NK-92 treated with Interleukin-12 subunit alpha and Interleukin-12 subunit beta, amount 100 ng/mL, for 24 hours (cell line): ENCODE measurements around the gene CAPRIN1.
A peak's percentile ranks its signal among the peaks of the same experiment; 100 is the strongest.
"Not testable (repeated sequence)": the region's sequence is repeated elsewhere in the genome, so short reads cannot be mapped to it uniquely, and the experiment has no call there.

ENCODE experiments used
- DNase-seq: peaks from one replicate; lab custom pipeline; 2025; lab: John Stamatoyannopoulos, UW

Gene CAPRIN1

DNA sequence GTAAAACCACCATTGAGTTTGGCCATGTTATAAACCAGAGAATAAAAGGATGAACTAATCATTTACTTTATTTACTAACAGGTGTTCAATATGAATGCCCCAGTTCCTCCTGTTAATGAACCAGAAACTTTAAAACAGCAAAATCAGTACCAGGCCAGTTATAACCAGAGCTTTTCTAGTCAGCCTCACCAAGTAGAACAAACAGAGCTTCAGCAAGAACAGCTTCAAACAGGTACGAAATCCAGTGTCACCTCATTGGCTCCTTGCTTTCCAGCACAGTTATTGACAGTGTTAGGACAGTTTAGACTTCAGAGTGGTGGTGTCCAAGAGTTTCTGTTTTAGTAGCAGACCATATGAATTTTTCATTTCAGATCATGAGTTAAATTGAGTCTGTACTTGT, 40.3 kb downstream of the CAPRIN1 start:
- no peak for DNase-seq

DNA sequence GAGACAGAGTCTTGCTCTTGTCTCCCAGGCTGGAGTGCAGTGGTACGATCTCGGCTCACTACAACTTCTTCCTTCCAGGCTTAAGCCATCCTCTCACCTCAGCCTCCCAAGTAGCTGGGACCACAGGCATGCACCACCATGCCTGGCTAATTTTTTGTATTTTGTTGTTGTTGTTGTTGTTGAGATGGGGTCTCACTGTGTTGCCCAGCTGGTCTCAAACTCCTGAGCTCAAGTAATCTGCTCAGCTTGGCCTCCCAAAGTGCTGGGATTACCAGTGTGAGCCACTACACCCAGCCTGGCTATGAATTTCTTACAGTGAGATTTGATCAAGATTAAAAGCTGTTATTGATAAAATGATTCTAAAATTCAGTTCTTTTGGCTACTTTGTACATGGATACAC, 43.4 kb downstream of the CAPRIN1 start:
- not testable (repeated sequence) for DNase-seq

GRCh38 chr11:34098813-34099212, 47.3 kb downstream of the CAPRIN1 start:
- no peak for DNase-seq

GRCh38 chr11:34104680-34105078, 53.1 kb downstream of the CAPRIN1 start:
- DNase-seq, result no peak

DNA sequence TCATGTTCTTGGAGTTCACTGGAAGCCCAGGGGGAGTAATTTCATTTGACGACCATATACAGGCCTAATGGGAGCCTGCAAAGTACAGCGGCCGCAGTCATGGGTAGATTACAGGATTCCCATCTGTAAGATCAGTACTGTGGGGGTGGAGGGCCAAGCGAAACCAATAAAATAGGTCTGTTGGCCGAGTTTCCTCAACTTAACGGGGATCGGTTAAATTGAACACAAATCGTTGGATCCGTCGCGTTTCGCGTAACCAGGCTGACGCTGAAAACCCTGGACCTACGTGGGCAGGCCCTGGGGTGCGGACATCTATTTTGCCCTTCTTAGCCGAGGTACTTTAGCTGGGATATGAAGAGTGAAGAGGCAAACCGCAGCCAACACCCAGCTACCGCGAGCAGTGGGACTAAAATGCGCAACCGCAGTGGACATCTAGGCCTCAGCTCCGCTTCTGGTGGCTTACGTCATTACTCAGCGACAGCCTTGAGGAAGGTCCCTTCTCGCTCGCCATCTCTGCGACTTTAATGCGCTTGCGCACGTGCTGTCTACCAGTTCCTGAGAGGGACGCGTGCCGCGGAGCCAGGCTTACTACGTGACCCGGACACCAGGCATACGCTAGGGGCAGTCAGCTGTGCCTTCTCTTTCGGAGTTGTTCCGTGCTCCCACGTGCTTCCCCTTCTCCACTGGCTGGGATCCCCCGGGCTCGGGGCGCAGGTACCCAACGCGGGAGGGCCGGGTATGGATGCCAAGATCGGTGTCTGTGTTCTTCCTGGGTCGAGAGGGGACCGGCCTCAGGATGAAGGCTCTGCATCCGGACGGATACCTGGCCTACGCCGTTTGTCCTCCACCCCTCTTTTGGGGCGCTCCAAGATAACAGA, 53.8 kb downstream of the CAPRIN1 start, which contains the start of gene NAT10:
NAT10 (plus strand) TSS at position 551 of the 878 bp plus-strand sequence. CDS start 2,597 bp downstream, outside the sequence.
- peak; percentile 96 for DNase-seq

- no peak for DNase-seq
These were observed 54.5 kb downstream of the CAPRIN1 start for GRCh38 chr11:34105957-34106504.

- no peak for DNase-seq
These were observed 60.3 kb downstream of the CAPRIN1 start for GRCh38 chr11:34111722-34112270.

GRCh38 chr11:34114014-34114413, 62.5 kb downstream of the CAPRIN1 start:
- DNase-seq, result no peak

- no peak for DNase-seq
These were observed 62.9 kb downstream of the CAPRIN1 start for GRCh38 chr11:34114471-34114870.

DNA sequence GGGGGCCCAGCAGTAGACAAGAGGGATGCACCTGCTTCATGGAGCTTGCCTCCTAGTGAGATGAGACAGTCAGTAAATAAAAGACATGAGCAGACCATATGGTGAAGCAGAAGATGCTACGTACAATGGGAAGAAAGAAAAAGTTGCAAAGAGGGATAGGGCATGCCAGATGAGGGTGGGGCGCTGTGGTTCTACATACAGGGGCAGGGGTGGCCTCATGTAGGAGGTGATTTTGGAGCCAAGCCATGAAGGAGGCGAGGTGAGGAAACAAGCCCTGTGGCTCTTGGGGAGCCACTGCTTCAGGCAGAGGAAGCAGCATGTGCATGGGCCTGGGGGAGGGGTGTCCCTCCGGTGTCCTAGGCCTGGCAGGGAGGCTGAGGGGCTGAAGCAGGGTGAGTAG, 69.1 kb downstream of the CAPRIN1 start:
- DNase-seq, result no peak

DNA sequence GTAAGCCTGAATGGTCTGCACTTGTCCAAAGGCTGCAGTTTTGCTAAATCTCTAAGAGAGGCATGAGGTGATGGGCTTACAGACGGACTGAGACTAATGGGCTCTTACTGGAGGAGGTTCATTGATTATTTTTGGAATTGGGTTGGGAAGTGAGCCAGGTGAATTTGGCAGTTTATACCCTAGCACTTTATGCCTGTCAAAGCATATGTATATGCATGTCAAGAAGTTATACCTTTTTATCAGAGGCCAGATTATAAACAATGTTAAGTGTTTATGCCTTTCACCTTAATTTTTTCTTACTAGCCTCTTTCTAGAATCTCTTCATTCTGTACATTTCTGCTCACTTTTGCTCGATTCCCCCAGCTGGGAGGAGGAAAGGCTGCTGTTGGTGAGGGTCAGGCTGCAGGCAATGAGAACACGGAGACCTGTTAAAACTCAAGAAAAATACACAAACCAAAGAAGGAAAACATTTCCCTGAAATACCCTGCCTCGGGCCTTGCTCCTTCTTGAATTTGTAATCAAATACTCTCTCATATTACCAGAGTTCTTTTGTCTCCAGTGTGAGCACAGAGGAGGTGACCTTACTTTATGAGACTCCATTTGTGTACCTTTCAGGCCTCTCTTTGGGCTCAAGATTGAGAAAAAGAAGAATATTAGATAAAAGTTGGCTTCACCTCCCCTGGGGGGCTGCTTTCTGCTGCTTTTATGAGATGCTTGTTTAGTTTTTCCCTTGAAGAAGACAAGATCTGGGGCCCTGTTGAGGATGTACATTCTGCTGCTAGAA, 73.5 kb downstream of the CAPRIN1 start:
- no peak for DNase-seq

DNA sequence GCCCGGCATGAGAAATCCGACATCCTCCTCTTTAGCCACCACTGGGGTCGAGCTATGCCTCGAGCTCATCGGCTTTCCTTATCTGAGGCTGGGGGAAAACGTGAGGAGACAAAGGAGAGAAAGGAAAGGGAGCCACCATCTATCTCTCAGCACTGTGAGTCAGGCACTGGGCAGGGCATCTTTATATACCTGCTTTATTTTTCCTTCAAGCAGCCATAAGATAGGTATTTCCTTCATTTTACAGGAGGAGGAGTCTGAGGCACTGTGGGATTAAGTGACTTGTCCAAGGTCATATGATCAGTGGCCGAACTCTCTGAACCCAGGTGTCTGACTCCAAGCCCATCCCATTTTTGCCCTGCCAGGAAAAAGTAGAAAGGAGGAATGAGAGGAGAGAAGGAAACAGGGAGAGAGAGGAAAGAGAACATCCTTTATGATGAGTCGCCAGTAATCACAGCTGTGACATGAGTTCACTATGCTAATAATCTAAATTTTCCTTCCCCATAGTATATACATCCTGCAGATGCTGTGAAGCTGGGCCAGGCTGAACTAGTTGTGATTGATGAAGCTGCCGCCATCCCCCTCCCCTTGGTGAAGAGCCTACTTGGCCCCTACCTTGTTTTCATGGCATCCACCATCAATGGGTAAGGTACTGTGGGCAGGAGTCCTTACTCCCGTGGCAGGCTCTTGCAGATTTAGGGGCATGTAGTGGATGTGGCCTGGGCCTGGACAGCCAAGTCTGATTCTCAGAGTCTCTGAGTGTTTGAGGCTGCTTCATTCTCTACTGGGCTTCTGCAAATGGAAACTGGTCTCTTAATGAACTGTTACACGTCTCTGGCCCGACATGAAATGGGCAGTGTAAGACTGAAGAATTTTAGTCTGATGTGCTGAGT, 75.7 kb downstream of the CAPRIN1 start:
- no peak for DNase-seq

DNA sequence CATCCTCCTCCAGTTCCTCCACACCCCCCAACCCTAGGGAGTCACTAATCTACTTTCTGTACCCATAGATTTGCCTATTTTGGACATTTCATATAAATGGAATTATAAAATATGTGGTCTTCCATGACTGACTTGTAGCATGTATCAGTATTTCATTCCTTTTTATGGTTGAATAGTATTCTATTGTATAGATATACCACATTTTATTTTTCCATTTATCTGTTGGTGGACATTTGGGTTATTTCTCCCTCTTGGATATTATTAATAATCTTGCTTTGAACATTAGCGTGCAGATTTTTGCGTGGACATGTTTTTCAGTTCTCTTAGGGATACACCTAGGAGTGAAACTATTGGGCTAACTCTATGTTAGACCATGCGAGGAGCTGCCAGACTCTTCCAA, 77.3 kb downstream of the CAPRIN1 start:
- no peak for DNase-seq

- no peak for DNase-seq
These were observed 80.9 kb downstream of the CAPRIN1 start for GRCh38 chr11:34132261-34132965.

DNA sequence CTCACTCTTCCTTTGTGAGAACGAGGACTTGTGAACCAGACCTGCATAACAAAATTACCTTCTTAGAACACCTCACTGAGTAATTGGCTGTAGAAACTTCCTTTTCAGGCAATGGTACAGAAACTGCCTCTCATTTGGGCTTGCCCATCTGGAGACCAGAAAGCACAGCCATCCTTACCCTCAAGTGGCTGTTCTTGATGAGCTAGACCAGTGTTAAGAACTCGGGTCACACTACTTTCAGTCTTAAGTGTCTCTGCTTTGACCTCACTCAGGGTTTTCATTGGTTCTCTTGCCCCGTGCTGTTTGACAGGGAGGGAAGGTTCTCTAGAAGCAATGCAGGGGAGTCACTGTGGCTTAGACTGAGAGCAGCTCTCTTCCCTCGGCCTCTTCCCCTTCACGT, 83.2 kb downstream of the CAPRIN1 start:
- no peak for DNase-seq

DNA sequence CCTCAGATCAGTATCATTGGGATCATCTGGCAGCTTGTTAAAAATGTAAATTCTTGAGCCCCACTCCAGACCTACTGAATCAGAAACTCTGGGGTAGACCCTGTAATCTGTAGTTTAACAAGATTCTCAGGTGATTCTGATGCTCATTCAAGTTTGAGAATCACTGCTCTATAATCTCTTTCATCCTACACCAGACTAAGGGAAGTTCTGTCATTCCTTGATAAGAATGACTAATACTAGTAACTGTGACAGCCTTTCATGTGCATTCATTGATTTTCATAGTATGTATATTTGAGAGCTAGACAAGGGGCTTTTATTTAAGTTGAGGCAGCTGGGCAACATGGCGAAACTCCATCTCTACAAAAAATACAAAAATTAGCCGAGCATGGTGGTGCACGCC, 83.9 kb downstream of the CAPRIN1 start:
- DNase-seq, result no peak

- DNase-seq, result no peak
These were observed 84.9 kb downstream of the CAPRIN1 start for GRCh38 chr11:34136420-34136819.

- no peak for DNase-seq
These were observed 87.8 kb downstream of the CAPRIN1 start for GRCh38 chr11:34139346-34139745.

- DNase-seq, result no peak
These were observed 88.6 kb downstream of the CAPRIN1 start for GRCh38 chr11:34140149-34140548.

GRCh38 chr11:34143048-34143447, 91.5 kb downstream of the CAPRIN1 start:
- no peak for DNase-seq

- no peak for DNase-seq
These were observed 93.5 kb downstream of the CAPRIN1 start for GRCh38 chr11:34145073-34145472.
